Ovary (tissue), 9 donors: ENCODE measurements around the gene FAM53B. TPM values are rescaled to one million over a fixed set of nuclear protein-coding genes. Genes with fewer than 3 reads are reported as not detected.
A peak's percentile ranks its signal among the peaks of the same experiment; 100 is the strongest.

Source experiments
- DNase-seq, 5 donors: peaks; one replicate each; pipeline ENCODE4 v3.0.0-alpha.2; 2019 to 2020
- H3K27ac ChIP-seq, 2 donors: fragments of 200-600 bp; one replicate each; pipeline versions ENCODE4 v1.5.1 to v1.8.0; 2019 to 2022
- H3K27me3 ChIP-seq: fragments of 200-600 bp; one replicate; pipeline ENCODE4 v1.8.0; 2022
- H3K36me3 ChIP-seq: fragments of 200-600 bp; sonication (generic); one replicate; pipeline ENCODE4 v1.5.1; 2019
- H3K4me1 ChIP-seq: one replicate; pipeline ENCODE4 v1.8.1; 2013; ENCODE audit warnings: mild to moderate bottlenecking, moderate library complexity; ENCODE audit not compliant: insufficient read depth
- H3K4me3 ChIP-seq: fragments of 200-600 bp; sonication (generic); one replicate; pipeline ENCODE4 v1.5.1; 2017
- H3K9me3 ChIP-seq, 2 donors: fragments of 200-600 bp in 1 of 2; sonication (generic) in 1 of 2; one replicate each; pipeline versions ENCODE4 v1.5.1 to v1.8.1; 2013 to 2019; ENCODE audit warnings: mild to moderate bottlenecking in 1 of 2, moderate library complexity in 1 of 2
- CTCF ChIP-seq, 3 donors: fragments of 450-650 bp in 2 of 3; fragments of 200-600 bp in 1 of 3; IDR thresholded peaks; one replicate each; pipeline versions ENCODE4 v1.5.1 to v1.8.0; 2016 to 2022; ENCODE audit warnings: antibody characterized with exemption in 3 of 3, mild to moderate bottlenecking in 1 of 3
- EP300 ChIP-seq: sonication (generic); formaldehyde crosslinking; IDR thresholded peaks from one replicate; pipeline ENCODE4 v1.6.1; 2017; ENCODE audit warnings: antibody characterized with exemption
- POLR2A ChIP-seq: fragments of 450-650 bp; IDR thresholded peaks from one replicate; pipeline ENCODE4 v1.6.1; 2017; ENCODE audit warnings: antibody characterized with exemption, mild to moderate bottlenecking, moderate library complexity
- WGBS, 3 donors: extraction: QIAGEN DNeasy Blood & Tissue Kit in 1 of 3; methylation state at CpG; one replicate each; pipeline versions ENCODE4 v1.1.5 to v1.1.7; 2013 to 2017; 5-methylcytosine and 5-hydroxymethylcytosine counted together
- intact Hi-C, 4 donors: fragments of 100-400 bp; cut with DNase I; formaldehyde crosslinking; loops; one replicate each; pipeline versions ENCODE4 v1.11.0 to v1.15.1; 2022 to 2023
- polyA plus RNA-seq, 2 donors: library from polyadenylated mRNA; stranded (reverse); fragments of 200-250 nt in 1 of 2; fragments of 350-450 nt in 1 of 2; fragmentation: Illumina TruSeq in 1 of 2; extraction: RNeasy Lipid Tissue Mini Kit (QIAGEN cat#74804) in 1 of 2; gene quantifications; one replicate each; pipeline ENCODE4 v1.2.3, GENCODE V29; 2013 to 2014
- total RNA-seq, 7 donors: library from RNA; depleted of rRNA in 2 of 7; stranded (reverse); fragments of >200 nt in 2 of 7; fragmentation: NEBNext Ultra II Directional in 3 of 7; extraction: Animal tissue kit (Norgen Biotek cat#: 25700) in 3 of 7; gene quantifications; one replicate each; pipeline versions ENCODE4 v1.1.0 to v1.2.4, GENCODE V29; 2016 to 2023
- donor health status: DM: no; HTN: no; CAD: no; lungs with moderate emphysema.
- donor health status: DM: no; HTN: no; CAD: no.
- donor health status: Bipolar disorder and iron deficiency.
- donor health status: DM: yes; HTN: yes; CAD: no.
- donor health status: DM: no; HTN: no; CAD: no.
- donor health status: DM: yes; HTN: yes; CAD: no.

FAM53B gene
- total and polyA plus RNA-seq, 9 donors, result 9.7 to 77.6 (median 45.5) TPM

- Histone ChIP-seq H3K4me1 (peaks cover 42% of the 10 kb centered on the region), H3K36me3 (no peaks in the 10 kb centered on the region), H3K4me3 (no peak overlapping the region), H3K27ac (peak overlapping the region; percentile 54 to 86), H3K27me3 (no peaks in the 10 kb centered on the region), H3K9me3 (no peaks in the 10 kb centered on the region)
- WGBS, 3 donors, result 63 to 71% (median 64%) methylated on average over 9 of the region's 9 CpGs
- intact Hi-C loops, result loop anchor here in 2 of 4 donors (5.0 to 10.0 kb wide), 2 partner anchors 77 to 90 kb away; no protein-coding TSS in a partner anchor
- no peak for DNase-seq
- TF ChIP-seq CTCF (IDR thresholded peaks at IDR 0.05) (no peak), POLR2A (no peak), EP300 (no peak)
These were observed 96.6 kb downstream of the FAM53B start for GRCh38 chr10:124647421-124648130.

DNA sequence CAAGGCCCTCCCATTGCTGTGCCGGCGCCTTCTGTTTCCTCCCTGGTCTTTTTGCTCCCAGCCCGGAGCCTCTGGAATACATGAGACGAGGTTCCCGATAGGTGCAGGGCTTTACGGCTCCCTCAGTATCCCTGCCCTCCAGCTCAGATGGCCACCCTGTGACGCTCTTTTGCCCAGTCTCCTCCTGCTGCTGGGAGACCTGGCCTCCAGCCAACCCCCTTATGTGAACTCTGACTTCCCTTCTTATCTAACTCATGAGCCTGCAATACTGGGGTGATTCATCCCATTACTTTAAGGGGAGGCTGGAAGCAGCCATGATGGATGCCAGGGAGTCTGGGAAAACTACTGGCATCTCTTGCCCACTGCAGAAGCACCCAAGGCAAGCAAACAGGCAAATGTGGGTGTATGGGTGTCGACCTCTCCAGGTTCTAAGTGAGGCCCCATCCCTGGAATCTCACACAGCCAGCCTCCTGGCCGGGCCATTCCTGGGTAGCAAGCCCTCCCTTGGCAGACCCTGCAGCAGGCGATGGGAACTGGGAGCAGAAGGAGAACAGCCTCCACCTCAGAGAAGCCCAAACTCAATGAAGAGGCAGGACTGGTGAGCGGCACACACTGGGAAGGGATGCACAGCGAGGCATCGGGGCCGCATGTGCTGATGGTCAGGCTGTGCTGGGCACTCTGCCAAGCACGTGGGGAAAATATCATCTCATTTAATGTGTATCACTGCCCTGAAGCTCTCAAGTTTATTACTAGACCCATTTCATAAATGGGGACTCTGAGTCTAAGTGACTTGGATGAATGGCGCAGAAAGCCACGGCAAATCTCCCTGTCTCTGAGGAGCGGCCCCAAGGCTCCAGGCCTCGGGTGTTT lies 97.5 kb downstream of the FAM53B start:
- Histone ChIP-seq H3K4me1 (peaks cover 40% of the 10 kb centered on the region), H3K9me3 (no peaks in the 10 kb centered on the region), H3K27ac (peak overlapping the region; percentile 54 to 86), H3K4me3 (no peak overlapping the region), H3K36me3 (no peaks in the 10 kb centered on the region), H3K27me3 (no peaks in the 10 kb centered on the region)
- intact Hi-C loops, result loop anchor here in 2 of 4 donors (5.0 to 10.0 kb wide), 2 partner anchors 78 to 91 kb away; no protein-coding TSS in a partner anchor
- 49 to 62% (median 50%) methylated on average over 19 of the region's 19 CpGs for WGBS, 3 donors
- peak; percentile 85 to 93 (median 91) for DNase-seq
- TF ChIP-seq CTCF (IDR thresholded peaks at IDR 0.05), result no peak
- TF ChIP-seq POLR2A, result no peak
- TF ChIP-seq EP300, result no peak

DNA sequence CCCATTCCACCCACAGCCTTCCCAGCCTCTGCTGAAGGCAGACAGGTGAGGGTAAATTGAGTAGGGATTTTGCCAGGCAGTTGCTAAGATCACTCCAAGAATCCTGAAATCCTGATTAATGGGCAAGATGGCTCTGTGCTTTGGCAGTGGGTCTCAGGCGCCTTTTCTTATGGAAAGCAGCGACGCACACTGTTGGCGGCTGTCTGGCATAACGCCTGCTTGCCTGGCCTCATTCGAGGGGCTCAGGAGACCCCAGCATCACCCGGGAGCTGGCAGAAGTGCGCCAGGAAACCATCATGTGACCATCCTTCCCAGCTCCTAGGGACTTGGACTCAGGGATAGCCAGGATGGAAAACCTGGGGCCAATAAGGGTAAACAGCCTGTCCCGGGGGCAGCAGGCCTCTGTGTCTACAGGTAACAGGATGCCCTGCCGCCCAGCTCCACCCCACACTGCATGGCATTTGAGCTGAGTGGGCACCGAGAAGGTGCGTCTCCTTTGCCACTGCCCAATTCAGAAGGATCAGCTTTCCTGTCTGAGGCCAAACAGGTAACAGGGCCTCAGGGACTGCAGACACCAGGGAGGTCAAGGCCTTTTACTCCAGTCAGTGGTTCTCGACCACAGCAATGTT lies 98.6 kb downstream of the FAM53B start:
- 87 to 88% (median 87%) methylated on average over 13 of the region's 13 CpGs for WGBS, 3 donors

More for the DNA sequence above, 98.6 kb downstream of the FAM53B start:
- no peaks in the 10 kb centered on the region for H3K27me3 ChIP-seq
- H3K4me1 ChIP-seq, result peaks cover 46% of the 10 kb centered on the region
- intact Hi-C loops, result loop anchor here in 2 of 4 donors (5.0 to 10.0 kb wide), 2 partner anchors 79 to 92 kb away; no protein-coding TSS in a partner anchor
- H3K4me3 ChIP-seq, result no peak overlapping the region
- peak in 1 of 5 donors; percentile 46 for DNase-seq
- no peak for TF ChIP-seq POLR2A
- no peak for TF ChIP-seq CTCF (IDR thresholded peaks at IDR 0.05)
- no peak for TF ChIP-seq EP300
- no peaks in the 10 kb centered on the region for H3K36me3 ChIP-seq
- H3K9me3 ChIP-seq, result no peaks in the 10 kb centered on the region
- H3K27ac ChIP-seq, result peak overlapping the region in 1 of 2 donors; percentile 86
